KMS-11 (cell line): ENCODE measurements around the gene CEP128.
A peak's percentile ranks its signal among the peaks of the same experiment; 100 is the strongest.

Experiments
- H2AFZ ChIP-seq: fragments of 200-600 bp; sonication (generic); 2 replicates; pipeline ENCODE4 v1.6.1; 2016; ENCODE audit warnings: antibody characterized with exemption, mixed run types, low read depth
- H3K27ac ChIP-seq: fragments of 200-600 bp; sonication (generic); 2 replicates; pipeline ENCODE4 v1.6.1; 2016; ENCODE audit warnings: mild to moderate bottlenecking, mixed run types
- H3K27me3 ChIP-seq: fragments of 200-600 bp; sonication (generic); 2 replicates; pipeline ENCODE4 v1.6.1; 2017; ENCODE audit warnings: mild to moderate bottlenecking, low read depth, mixed run types, moderate library complexity; ENCODE audit not compliant: insufficient read depth
- H3K36me3 ChIP-seq: fragments of 200-600 bp; sonication (generic); 2 replicates; pipeline ENCODE4 v1.6.1; 2017; ENCODE audit warnings: mild to moderate bottlenecking, mixed run types; ENCODE audit not compliant: insufficient read depth
- H3K4me1 ChIP-seq: fragments of 200-600 bp; sonication (generic); 2 replicates; pipeline ENCODE4 v1.6.1; 2016; ENCODE audit warnings: mild to moderate bottlenecking, low read depth, mixed run types; ENCODE audit not compliant: poor library complexity, severe bottlenecking
- H3K4me2 ChIP-seq: fragments of 200-600 bp; sonication (generic); 2 replicates; pipeline ENCODE4 v1.7.0; 2016; ENCODE audit warnings: mild to moderate bottlenecking, mixed run types
- H3K4me3 ChIP-seq: fragments of 200-600 bp; sonication (generic); IDR thresholded peaks from 2 replicates; pipeline ENCODE4 v1.6.1; 2017; ENCODE audit warnings: low read depth, low read length, mixed read lengths; ENCODE audit not compliant: insufficient read depth
- H3K79me2 ChIP-seq: fragments of 200-600 bp; sonication (generic); 2 replicates; pipeline ENCODE4 v1.6.1; 2016; ENCODE audit warnings: low read depth, mixed run types; ENCODE audit not compliant: insufficient read depth
- H3K9ac ChIP-seq: fragments of 200-600 bp; sonication (generic); 2 replicates; pipeline ENCODE4 v1.6.1; 2016; ENCODE audit warnings: mild to moderate bottlenecking, mixed run types
- H4K20me1 ChIP-seq: fragments of 200-600 bp; sonication (generic); 2 replicates; pipeline ENCODE4 v1.6.1; 2016; ENCODE audit warnings: mild to moderate bottlenecking, mixed run types; ENCODE audit not compliant: insufficient read depth
- TF ChIP-seq, protein P1 (sequence below): fragments of 200-600 bp; sonication (generic); conservative IDR thresholded peaks from 2 replicates; pipeline ENCODE4 v1.6.1; 2017; ENCODE audit warnings: low read depth, mild to moderate bottlenecking, antibody characterized with exemption, low read length, moderate library complexity, mixed read lengths

CEP128 gene

DNA sequence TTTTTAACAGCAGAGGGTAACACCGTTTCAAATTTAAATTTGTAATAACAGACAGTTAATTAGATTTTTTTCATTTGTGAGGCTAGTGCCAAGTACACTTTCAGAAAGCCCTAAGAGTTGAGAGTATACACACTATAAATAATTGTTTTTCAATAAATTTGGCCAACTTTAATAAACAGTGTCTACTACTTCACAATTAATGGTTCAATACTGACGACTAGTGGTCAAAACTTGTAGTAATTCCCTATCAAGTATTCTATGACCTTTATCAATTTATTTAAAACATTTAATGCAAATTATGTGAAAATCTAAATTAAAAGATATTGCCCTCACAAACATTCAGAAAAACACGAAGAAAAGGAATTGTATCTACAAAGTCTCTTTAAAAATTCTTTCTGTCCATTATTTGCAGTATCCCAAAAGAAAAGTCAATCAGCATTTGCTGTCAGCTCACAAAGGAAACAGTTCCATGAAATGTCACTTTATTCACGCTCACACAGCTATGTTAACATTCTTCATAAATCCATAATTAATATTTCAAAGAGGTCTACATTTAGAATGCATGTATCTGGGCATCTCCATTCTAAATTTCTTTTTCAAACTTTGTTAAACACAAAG is 91.2 kb downstream of the CEP128 start:
- Histone ChIP-seq H3K4me2 (no peak overlapping the region), H3K36me3 (no peaks in the 10 kb centered on the region), H3K9ac (no peak overlapping the region), H3K79me2 (no peaks in the 10 kb centered on the region), H3K27ac (no peak overlapping the region), H2AFZ (no peak overlapping the region), H3K4me3 (no peak overlapping the region), H4K20me1 (no peaks in the 10 kb centered on the region), H3K4me1 (peaks cover 8% of the 10 kb centered on the region), H3K27me3 (no peaks in the 10 kb centered on the region)
- TF ChIP-seq, protein P1, sequence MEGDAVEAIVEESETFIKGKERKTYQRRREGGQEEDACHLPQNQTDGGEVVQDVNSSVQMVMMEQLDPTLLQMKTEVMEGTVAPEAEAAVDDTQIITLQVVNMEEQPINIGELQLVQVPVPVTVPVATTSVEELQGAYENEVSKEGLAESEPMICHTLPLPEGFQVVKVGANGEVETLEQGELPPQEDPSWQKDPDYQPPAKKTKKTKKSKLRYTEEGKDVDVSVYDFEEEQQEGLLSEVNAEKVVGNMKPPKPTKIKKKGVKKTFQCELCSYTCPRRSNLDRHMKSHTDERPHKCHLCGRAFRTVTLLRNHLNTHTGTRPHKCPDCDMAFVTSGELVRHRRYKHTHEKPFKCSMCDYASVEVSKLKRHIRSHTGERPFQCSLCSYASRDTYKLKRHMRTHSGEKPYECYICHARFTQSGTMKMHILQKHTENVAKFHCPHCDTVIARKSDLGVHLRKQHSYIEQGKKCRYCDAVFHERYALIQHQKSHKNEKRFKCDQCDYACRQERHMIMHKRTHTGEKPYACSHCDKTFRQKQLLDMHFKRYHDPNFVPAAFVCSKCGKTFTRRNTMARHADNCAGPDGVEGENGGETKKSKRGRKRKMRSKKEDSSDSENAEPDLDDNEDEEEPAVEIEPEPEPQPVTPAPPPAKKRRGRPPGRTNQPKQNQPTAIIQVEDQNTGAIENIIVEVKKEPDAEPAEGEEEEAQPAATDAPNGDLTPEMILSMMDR = peak; percentile 68

DNA sequence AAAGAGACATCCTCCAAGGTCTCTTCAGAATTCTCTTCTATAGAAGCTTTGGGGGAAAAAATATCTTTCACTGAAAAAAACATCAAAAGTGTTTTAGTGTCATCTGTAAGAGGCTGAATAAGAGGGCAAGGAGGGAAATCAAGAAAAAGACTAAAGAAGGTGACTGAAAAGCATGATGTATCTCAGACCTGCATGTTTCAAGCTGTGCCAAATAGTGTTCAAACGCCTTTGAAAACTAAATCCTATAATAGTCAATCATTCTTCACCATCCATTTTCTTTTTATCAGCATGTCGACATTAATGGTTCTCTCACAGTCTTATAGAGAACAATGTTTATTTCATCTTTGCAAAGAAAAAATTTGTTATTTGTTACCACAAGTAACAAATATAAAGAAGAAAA is 94.5 kb downstream of the CEP128 start:
- Histone ChIP-seq H3K36me3 (no peaks in the 10 kb centered on the region), H3K4me1 (peaks cover 21% of the 10 kb centered on the region), H3K27ac (no peak overlapping the region), H3K9ac (no peak overlapping the region), H3K4me2 (no peak overlapping the region), H4K20me1 (no peaks in the 10 kb centered on the region), H3K27me3 (no peaks in the 10 kb centered on the region), H3K79me2 (no peaks in the 10 kb centered on the region), H3K4me3 (no peak overlapping the region), H2AFZ (no peak overlapping the region)
- TF ChIP-seq, protein P1 = no peak

GRCh38 chr14:80845856-80846255 is 95.7 kb downstream of the CEP128 start:
- no peaks in the 10 kb centered on the region for H4K20me1 ChIP-seq
- H3K4me1 ChIP-seq = peaks cover 21% of the 10 kb centered on the region
- no peak overlapping the region for H3K4me2 ChIP-seq
- no peaks in the 10 kb centered on the region for H3K79me2 ChIP-seq
- H3K36me3 ChIP-seq = no peaks in the 10 kb centered on the region
- no peak overlapping the region for H3K9ac ChIP-seq
- TF ChIP-seq, protein P1 = no peak
- no peak overlapping the region for H2AFZ ChIP-seq
- H3K27ac ChIP-seq = no peak overlapping the region
- no peaks in the 10 kb centered on the region for H3K27me3 ChIP-seq
- H3K4me3 ChIP-seq = no peak overlapping the region

- Histone ChIP-seq H4K20me1 (no peaks in the 10 kb centered on the region), H3K27ac (no peak overlapping the region), H3K36me3 (no peaks in the 10 kb centered on the region), H3K4me1 (peaks cover 21% of the 10 kb centered on the region), H3K9ac (no peak overlapping the region), H3K4me2 (peak overlapping the region; percentile 47), H3K27me3 (no peaks in the 10 kb centered on the region), H2AFZ (no peak overlapping the region), H3K79me2 (no peaks in the 10 kb centered on the region), H3K4me3 (no peak overlapping the region)
- TF ChIP-seq, protein P1 = no peak
These were observed 96.7 kb downstream of the CEP128 start for GRCh38 chr14:80844872-80845271.
